Skeletal muscle cell (primary cell): ENCODE data around the gene BCAS3.
"Not testable (repeated sequence)": the region's sequence is repeated elsewhere in the genome, so short reads cannot be mapped to it uniquely, and the experiment has no call there.

Experiments
- DNase-seq: peaks from one replicate; pipeline ENCODE4 v3.0.0-alpha.2; 2010; ENCODE audit warnings: low read depth
- H3K4me3 ChIP-seq: 2 replicates; pipeline ENCODE4 v1.5.1; 2011; ENCODE audit warnings: low read depth, mild to moderate bottlenecking, control low read depth, low read length, moderate library complexity

BCAS3 gene

DNA sequence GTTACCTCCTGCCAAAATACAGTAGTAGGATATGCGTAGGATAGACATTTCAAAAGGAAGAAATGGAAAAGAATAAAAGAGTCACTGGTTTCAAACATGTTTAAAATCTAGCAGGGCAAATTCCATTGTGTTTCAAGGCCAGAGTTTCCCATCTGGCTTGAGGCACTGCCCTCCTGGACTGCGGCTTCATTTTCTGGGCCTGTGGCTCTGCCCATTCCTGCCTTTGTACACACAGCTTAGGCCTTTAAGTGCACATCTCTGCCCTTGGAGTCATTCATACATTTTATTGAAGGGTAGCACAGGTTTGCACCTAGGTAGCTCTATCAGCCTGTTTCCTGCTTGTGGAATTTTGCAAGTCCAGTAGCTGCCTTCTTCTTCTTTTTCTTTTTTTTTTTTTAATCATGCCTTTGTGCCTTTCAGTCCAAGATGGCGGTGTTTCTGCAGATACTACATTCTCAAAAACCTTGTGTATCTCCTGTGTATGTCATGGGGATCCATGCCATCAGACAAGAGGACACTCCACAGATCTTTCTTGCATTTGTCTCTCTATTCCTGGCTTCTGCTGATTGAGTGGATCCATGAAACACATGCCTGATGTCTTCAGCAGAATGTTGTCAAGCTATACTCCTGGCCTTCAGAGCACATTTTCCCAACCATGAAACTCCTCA, 282.9 kb downstream of the BCAS3 start:
- no peak overlapping the region for H3K4me3 ChIP-seq

DNA sequence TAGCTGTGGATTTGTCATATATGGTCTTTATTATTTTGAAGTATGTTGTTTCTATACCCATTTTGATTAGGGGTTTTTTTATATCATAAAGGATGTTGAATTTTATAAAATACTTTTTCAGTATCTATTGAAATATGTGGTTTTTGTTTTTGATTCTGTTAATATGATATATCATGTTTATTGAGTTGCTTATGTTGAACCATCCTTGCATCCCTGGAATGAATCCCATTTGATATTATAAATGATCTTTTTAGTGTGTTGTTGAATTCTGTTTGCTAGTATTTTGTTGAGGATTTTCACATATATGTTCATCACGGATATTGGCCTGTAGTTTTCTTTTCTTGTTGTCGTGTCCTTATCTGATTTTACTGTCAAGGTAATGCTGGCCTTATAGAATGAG, 286.5 kb downstream of the BCAS3 start:
- H3K4me3 ChIP-seq: no peak overlapping the region
- no peak for DNase-seq

More for the DNA sequence above, 282.9 kb downstream of the BCAS3 start:
- DNase-seq: no peak

- H3K4me3 ChIP-seq: no peak overlapping the region
- DNase-seq: no peak
Observed at GRCh38 chr17:60968266-60968665, 290.6 kb downstream of the BCAS3 start.

DNA sequence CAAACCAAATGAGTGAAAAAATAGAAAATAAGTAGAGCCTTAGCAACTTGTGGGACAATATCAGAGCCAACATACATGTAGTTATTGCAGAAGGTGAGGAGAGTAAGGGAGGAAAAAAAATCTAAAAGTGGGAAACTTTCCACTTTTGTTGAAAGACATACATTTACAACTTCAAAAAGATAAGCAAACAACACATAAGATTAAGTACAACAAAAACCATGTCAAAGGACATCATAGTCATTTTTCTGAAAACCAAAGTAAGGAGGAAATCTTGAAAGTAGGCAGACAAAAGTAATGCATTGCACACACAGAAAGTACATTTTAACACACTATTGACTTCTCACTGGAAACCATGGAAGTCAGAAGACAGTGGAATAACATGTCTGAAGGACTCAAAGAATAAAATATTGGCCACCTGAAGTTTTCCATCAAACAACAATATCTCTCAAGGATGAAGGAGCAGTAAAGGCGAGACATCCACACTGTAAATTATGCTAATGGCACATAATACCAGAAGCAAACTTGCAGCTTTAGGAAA, 291.9 kb downstream of the BCAS3 start:
- H3K4me3 ChIP-seq: no peak overlapping the region
- DNase-seq: no peak

DNA sequence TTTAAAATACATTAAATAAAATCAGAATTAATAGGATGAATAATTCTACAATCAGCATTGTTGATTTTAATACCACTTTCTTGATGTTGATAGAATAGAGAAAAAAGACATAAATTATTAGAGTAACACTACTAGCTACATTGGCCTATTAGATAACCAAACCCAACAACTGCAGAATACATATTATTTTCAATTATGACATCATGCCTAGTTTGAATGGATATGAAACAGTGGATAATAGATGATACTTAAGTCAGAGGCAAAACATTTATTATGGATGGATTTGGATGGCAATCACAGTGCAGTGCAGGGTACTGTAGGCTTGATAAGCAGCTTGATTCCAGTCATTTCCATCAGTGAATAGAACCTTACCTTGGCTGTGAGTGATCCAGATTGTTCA, 293.1 kb downstream of the BCAS3 start:
- no peak overlapping the region for H3K4me3 ChIP-seq
- DNase-seq: no peak

- DNase-seq: peak; percentile 32
- H3K4me3 ChIP-seq: no peak overlapping the region
Observed at GRCh38 chr17:60971515-60972369, 294.1 kb downstream of the BCAS3 start.

GRCh38 chr17:60976861-60977260, 299.2 kb downstream of the BCAS3 start:
- H3K4me3 ChIP-seq, DNase-seq: not testable (repeated sequence)

GRCh38 chr17:60989379-60989778, 311.7 kb downstream of the BCAS3 start:
- H3K4me3 ChIP-seq: no peak overlapping the region
- DNase-seq: no peak

GRCh38 chr17:60989846-60990245, 312.2 kb downstream of the BCAS3 start:
- no peak overlapping the region for H3K4me3 ChIP-seq
- no peak for DNase-seq

GRCh38 chr17:60993497-60993896, 315.8 kb downstream of the BCAS3 start:
- no peak overlapping the region for H3K4me3 ChIP-seq
- no peak for DNase-seq

DNA sequence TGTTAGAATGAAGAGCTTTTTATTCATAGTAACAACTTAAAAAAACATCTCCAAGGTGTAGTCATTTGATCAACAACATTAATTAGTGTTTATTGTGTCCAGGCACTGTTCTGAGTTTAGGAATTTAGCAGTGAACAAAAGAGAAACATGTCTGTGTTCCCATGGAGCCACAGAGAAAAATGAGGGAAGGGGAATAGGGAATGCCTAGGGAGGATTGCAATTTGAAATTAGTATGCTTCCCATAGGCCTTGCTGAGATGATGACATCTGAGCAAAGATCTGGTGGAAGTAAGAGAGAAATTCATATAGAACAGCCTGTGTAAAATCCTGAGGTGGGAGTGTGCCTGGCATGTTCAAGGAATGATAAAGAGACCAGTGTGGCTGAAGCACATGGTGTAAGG, 318.0 kb downstream of the BCAS3 start:
- DNase-seq: no peak
- no peak overlapping the region for H3K4me3 ChIP-seq

GRCh38 chr17:61000911-61001310, 323.3 kb downstream of the BCAS3 start:
- H3K4me3 ChIP-seq: no peak overlapping the region
- DNase-seq: peak; percentile 53

DNA sequence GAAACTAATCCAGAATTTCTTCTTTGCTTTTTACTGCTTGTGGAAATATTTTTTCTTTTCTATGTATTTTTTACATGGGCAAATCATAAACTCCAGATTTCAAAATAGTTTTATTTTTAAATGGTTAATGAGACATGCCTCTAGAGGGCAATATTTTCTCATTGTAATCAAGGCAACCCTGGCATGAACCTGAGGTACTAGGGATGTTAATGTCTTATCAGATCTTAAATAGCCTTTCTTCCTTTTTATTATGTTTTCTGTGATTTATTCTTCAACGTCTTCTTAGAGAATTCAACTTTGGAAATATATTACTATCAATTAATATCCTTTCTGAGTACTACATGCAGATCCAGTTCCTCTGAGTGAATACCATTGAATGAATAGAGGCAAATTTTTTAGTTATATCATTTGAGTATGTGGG, 324.7 kb downstream of the BCAS3 start:
- peak; percentile 12 for DNase-seq

GRCh38 chr17:61005358-61005757, 327.7 kb downstream of the BCAS3 start:
- no peak for DNase-seq
- H3K4me3 ChIP-seq: no peak overlapping the region

More for the DNA sequence above, 324.7 kb downstream of the BCAS3 start:
- H3K4me3 ChIP-seq: no peak overlapping the region

- not testable (repeated sequence) for DNase-seq, H3K4me3 ChIP-seq
Observed at GRCh38 chr17:61005958-61006357, 328.3 kb downstream of the BCAS3 start.

GRCh38 chr17:61007980-61008379, 330.3 kb downstream of the BCAS3 start:
- H3K4me3 ChIP-seq: no peak overlapping the region
- no peak for DNase-seq

GRCh38 chr17:61009663-61010062, 332.0 kb downstream of the BCAS3 start:
- DNase-seq: peak; percentile 16
- no peak overlapping the region for H3K4me3 ChIP-seq

- H3K4me3 ChIP-seq: no peak overlapping the region
- no peak for DNase-seq
Observed at GRCh38 chr17:61010661-61011170, 333.1 kb downstream of the BCAS3 start.

DNA sequence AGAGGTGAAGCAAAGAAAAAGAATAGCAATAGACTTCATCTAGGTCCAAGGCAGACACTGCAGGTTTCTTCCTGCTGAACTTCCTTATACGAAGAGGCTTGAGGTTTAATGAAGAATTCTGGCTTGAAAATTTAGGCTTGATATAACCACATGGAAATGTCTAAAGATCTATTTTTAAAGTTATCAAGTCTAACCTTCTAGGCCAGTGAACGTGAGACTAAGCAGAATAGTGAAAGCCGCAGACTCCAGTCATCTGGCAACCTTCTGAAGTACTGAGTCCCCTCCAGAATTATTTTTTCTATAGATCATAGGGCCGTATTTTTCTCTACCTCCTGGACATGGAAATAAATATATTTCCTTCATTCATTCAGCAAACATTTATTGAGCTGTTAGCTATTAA, 333.6 kb downstream of the BCAS3 start:
- H3K4me3 ChIP-seq: no peak overlapping the region
- DNase-seq: no peak

DNA sequence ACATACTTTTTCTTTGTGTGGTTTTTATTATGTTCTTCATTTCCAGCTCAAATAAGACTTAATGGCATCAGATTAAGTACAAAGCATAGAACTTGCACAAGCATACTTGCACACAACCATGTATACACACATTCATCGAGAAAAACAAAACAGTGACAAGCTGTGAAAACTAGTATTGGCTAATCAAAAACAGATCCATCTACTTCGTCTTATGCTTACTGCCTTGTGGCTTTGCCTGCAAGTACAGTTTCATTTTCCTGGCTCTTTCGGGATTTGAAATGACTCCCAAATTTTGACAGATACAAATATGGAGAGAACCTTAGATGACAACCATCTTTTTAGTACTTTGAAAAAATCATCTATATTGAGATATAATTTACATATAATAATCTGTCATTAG, 338.3 kb downstream of the BCAS3 start:
- H3K4me3 ChIP-seq: no peak overlapping the region

More for the DNA sequence above, 338.3 kb downstream of the BCAS3 start:
- DNase-seq: no peak
